Muscle layer of colon (tissue), 2 donors: Measurements from ENCODE around the gene CRIP2.

Experiments used
- H3K27ac ChIP-seq: one replicate; pipeline ENCODE4 v1.7.0; 2013; ENCODE audit warnings: low read depth, mild to moderate bottlenecking, low read length, moderate library complexity
- H3K27me3 ChIP-seq, 2 donors: one replicate each; pipeline ENCODE4 v1.7.0; 2013; ENCODE audit warnings: low read length in 2 of 2, mild to moderate bottlenecking in 2 of 2; ENCODE audit not compliant: insufficient read depth in 2 of 2, control insufficient read depth in 1 of 2
- H3K36me3 ChIP-seq: one replicate; pipeline ENCODE4 v1.7.0; 2013; ENCODE audit warnings: mild to moderate bottlenecking, low read length; ENCODE audit not compliant: insufficient read depth
- H3K4me1 ChIP-seq: one replicate; pipeline ENCODE4 v1.7.0; 2013; ENCODE audit warnings: mild to moderate bottlenecking, low read length; ENCODE audit not compliant: insufficient read depth
- H3K4me3 ChIP-seq, 2 donors: one replicate each; pipeline ENCODE4 v1.7.0; 2013; ENCODE audit warnings: low read length in 2 of 2, low read depth in 1 of 2, mild to moderate bottlenecking in 1 of 2, moderate library complexity in 1 of 2
- H3K9ac ChIP-seq: one replicate; pipeline ENCODE4 v1.7.0; 2013; ENCODE audit warnings: low read length
- H3K9me3 ChIP-seq: one replicate; pipeline ENCODE4 v1.7.0; 2013; ENCODE audit warnings: mild to moderate bottlenecking, low read length
- donor health status: abdominal sarcoma.
- donor health status: Adenocarcinoma of cecum.

CRIP2 gene

GRCh38 chr14:105487449-105487985 lies 12.9 kb downstream of the CRIP2 start:
- peak overlapping the region in 1 of 2 donors; percentile 41 for H3K4me3 ChIP-seq
- H3K27me3 ChIP-seq, result peaks cover 0 to 25% of the 10 kb centered on the region in 2 donors
- no peaks in the 10 kb centered on the region for H3K36me3 ChIP-seq
- H3K4me1 ChIP-seq, result peaks cover 37% of the 10 kb centered on the region
- H3K27ac ChIP-seq, result no peak overlapping the region
- no peak overlapping the region for H3K9ac ChIP-seq
- H3K9me3 ChIP-seq, result no peaks in the 10 kb centered on the region

GRCh38 chr14:105487986-105488777 lies 13.6 kb downstream of the CRIP2 start:
- Histone ChIP-seq H3K27ac (peak overlapping the region; percentile 44), H3K27me3 (peaks cover 0 to 25% of the 10 kb centered on the region in 2 donors), H3K9me3 (no peaks in the 10 kb centered on the region), H3K4me1 (peaks cover 30% of the 10 kb centered on the region), H3K36me3 (no peaks in the 10 kb centered on the region), H3K4me3 (peak overlapping the region in 1 of 2 donors; percentile 41), H3K9ac (no peak overlapping the region)

GRCh38 chr14:105488781-105489541 lies 14.3 kb downstream of the CRIP2 start:
- no peak overlapping the region for H3K9ac ChIP-seq
- peaks cover 0 to 25% of the 10 kb centered on the region in 2 donors for H3K27me3 ChIP-seq
- H3K36me3 ChIP-seq, result no peaks in the 10 kb centered on the region
- peak overlapping the region; percentile 82 for H3K27ac ChIP-seq
- H3K4me3 ChIP-seq, result peak overlapping the region; percentile 14 to 61
- H3K9me3 ChIP-seq, result no peaks in the 10 kb centered on the region
- H3K4me1 ChIP-seq, result peaks cover 27% of the 10 kb centered on the region

GRCh38 chr14:105489542-105490266 lies 15.1 kb downstream of the CRIP2 start:
- Histone ChIP-seq H3K9ac (no peak overlapping the region), H3K4me1 (peaks cover 20% of the 10 kb centered on the region), H3K9me3 (no peaks in the 10 kb centered on the region), H3K36me3 (no peaks in the 10 kb centered on the region), H3K27me3 (peaks cover 0 to 25% of the 10 kb centered on the region in 2 donors), H3K4me3 (peak overlapping the region; percentile 49 to 61), H3K27ac (peak overlapping the region; percentile 82)

- H3K9me3 ChIP-seq, result no peaks in the 10 kb centered on the region
- peak overlapping the region; percentile 49 to 61 for H3K4me3 ChIP-seq
- H3K27ac ChIP-seq, result peak overlapping the region; percentile 82
- H3K9ac ChIP-seq, result no peak overlapping the region
- peaks cover 19% of the 10 kb centered on the region for H3K4me1 ChIP-seq
- H3K27me3 ChIP-seq, result peaks cover 0 to 25% of the 10 kb centered on the region in 2 donors
- H3K36me3 ChIP-seq, result no peaks in the 10 kb centered on the region
These were observed 15.6 kb downstream of the CRIP2 start for GRCh38 chr14:105490267-105490571.

GRCh38 chr14:105490572-105491365 lies 16.1 kb downstream of the CRIP2 start, which contains the start of gene TEDC1:
Gene TEDC1, plus strand, starts transcription at chr14:105491246. Its CDS starts 130 bp downstream, at chr14:105491376.
- Histone ChIP-seq H3K36me3 (no peaks in the 10 kb centered on the region), H3K4me3 (peak within 1 kb of the TSS; percentile 49 to 61), H3K9ac (no peak within 1 kb of the TSS), H3K4me1 (peaks cover 16% of the 10 kb centered on the region), H3K9me3 (no peaks in the 10 kb centered on the region), H3K27me3 (peaks cover 0 to 23% of the 10 kb centered on the region in 2 donors), H3K27ac (peak within 1 kb of the TSS; percentile 82)

GRCh38 chr14:105491366-105491973 lies 16.8 kb downstream of the CRIP2 start:
- Histone ChIP-seq H3K27me3 (peaks cover 0 to 16% of the 10 kb centered on the region in 2 donors), H3K9me3 (no peaks in the 10 kb centered on the region), H3K4me1 (peaks cover 15% of the 10 kb centered on the region), H3K4me3 (peak overlapping the region; percentile 27 to 47), H3K9ac (no peak overlapping the region), H3K36me3 (no peaks in the 10 kb centered on the region), H3K27ac (peak overlapping the region; percentile 6)

- H3K9me3 ChIP-seq, result no peaks in the 10 kb centered on the region
- no peak overlapping the region for H3K9ac ChIP-seq
- no peaks in the 10 kb centered on the region for H3K36me3 ChIP-seq
- H3K4me3 ChIP-seq, result peak overlapping the region in 1 of 2 donors; percentile 27
- H3K4me1 ChIP-seq, result peaks cover 15% of the 10 kb centered on the region
- H3K27ac ChIP-seq, result no peak overlapping the region
- H3K27me3 ChIP-seq, result peaks cover 0 to 8% of the 10 kb centered on the region in 2 donors
These were observed 17.7 kb downstream of the CRIP2 start for GRCh38 chr14:105492031-105492970.

- no peak overlapping the region for H3K9ac ChIP-seq
- no peaks in the 10 kb centered on the region for H3K27me3 ChIP-seq
- no peaks in the 10 kb centered on the region for H3K36me3 ChIP-seq
- no peaks in the 10 kb centered on the region for H3K9me3 ChIP-seq
- H3K27ac ChIP-seq, result no peak overlapping the region
- H3K4me3 ChIP-seq, result no peak overlapping the region
- H3K4me1 ChIP-seq, result peaks cover 15% of the 10 kb centered on the region
These were observed 18.6 kb downstream of the CRIP2 start for GRCh38 chr14:105492971-105493871.
